GM23248 (cell line): ENCODE data around the gene GAL3ST1.

ENCODE experiments used
- EZH2 ChIP-seq: fragments of 200-600 bp; sonication (generic); IDR thresholded peaks from 2 replicates; pipeline ENCODE4 v1.6.1; 2018; ENCODE audit warnings: antibody characterized with exemption, mild to moderate bottlenecking; ENCODE audit not compliant: insufficient read depth, poor library complexity, severe bottlenecking
- EZH2phosphoT487 ChIP-seq: fragments of 200-600 bp; sonication (generic); IDR thresholded peaks from 2 replicates; pipeline ENCODE4 v1.6.1; 2018; ENCODE audit warnings: antibody characterized with exemption, moderate library complexity, mild to moderate bottlenecking, low read depth; ENCODE audit not compliant: insufficient read depth

DNA sequence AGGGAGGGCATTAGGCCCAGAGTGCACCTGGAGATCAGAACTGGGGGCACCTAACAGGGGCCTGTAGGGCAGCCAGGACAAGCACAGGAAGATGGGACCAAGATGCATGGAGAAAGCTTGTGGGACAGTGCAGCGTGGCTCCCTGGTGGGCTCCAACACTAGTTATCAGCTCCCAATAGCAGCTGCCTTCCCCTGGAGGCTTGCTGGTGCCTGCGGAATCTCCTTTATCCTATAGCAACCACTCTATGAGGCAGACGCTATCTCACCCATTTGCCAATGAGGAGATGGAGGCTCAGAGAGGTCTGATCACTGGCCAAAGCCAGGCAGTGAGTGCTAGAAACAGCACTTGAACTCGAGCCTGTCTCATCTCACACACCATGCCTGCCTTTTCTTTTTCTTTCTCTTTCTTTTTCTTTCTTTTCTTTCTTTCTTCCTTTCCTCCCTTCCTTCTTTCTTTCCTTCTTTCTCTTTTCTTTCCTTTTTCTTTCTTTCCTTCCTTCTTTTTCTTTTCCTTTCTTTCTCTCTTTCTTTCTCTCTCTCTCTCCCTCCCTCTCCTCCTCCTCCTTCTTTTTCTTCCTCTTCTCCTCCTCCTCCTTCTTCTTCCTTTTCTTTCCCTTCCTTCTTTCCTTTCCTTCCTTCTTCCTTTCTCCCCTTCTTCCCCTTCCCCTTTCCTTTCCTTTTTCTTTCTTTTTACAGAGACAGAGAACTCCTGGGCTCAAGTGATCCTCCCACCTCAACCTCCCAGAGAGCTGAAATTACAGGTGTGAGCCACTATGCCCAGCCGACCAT, 52.9 kb downstream of the GAL3ST1 start:
- no peak for TF ChIP-seq EZH2
- TF ChIP-seq EZH2phosphoT487 = no peak
